Aorta (tissue), 5 donors: ENCODE measurements around the gene SLC37A1. TPM values are rescaled to one million over a fixed set of nuclear protein-coding genes. Genes with fewer than 3 reads are reported as not detected.

ENCODE experiments used
- ATAC-seq: fragments of 200-7000 bp; cut with Tn5 transposase; one replicate; pipeline ENCODE4 v1.9.1; 2022; ENCODE audit warnings: moderate library complexity; ENCODE audit not compliant: low FRiP score
- DNase-seq, 2 donors: peaks; one replicate each; pipeline ENCODE4 v3.0.0-alpha.2; 2020
- H3K27ac ChIP-seq, 2 donors: one replicate each; pipeline ENCODE4 v1.5.1; 2013; ENCODE audit warnings: low read length in 2 of 2, mild to moderate bottlenecking in 2 of 2, moderate library complexity in 2 of 2, control low read depth in 1 of 2, inconsistent platforms in 1 of 2, low read depth in 1 of 2
- H3K27me3 ChIP-seq, 2 donors: one replicate each; pipeline ENCODE4 v1.6.1; 2013; ENCODE audit warnings: control low read depth in 1 of 2, low read length in 1 of 2, mild to moderate bottlenecking in 1 of 2, moderate library complexity in 1 of 2; ENCODE audit not compliant: insufficient read depth in 2 of 2, control insufficient read depth in 1 of 2
- H3K36me3 ChIP-seq, 2 donors: one replicate each; pipeline ENCODE4 v1.6.1; 2013; ENCODE audit warnings: control low read depth in 1 of 2, low read length in 1 of 2, mild to moderate bottlenecking in 1 of 2; ENCODE audit not compliant: insufficient read depth in 2 of 2, control insufficient read depth in 1 of 2
- H3K4me1 ChIP-seq, 2 donors: one replicate each; pipeline ENCODE4 v1.6.1; 2013; ENCODE audit warnings: low read length in 2 of 2, control low read depth in 1 of 2, mild to moderate bottlenecking in 1 of 2, moderate library complexity in 1 of 2; ENCODE audit not compliant: insufficient read depth in 2 of 2, control insufficient read depth in 1 of 2
- H3K4me3 ChIP-seq, 2 donors: one replicate each; pipeline ENCODE4 v1.5.1; 2013; ENCODE audit warnings: low read length in 2 of 2, control low read depth in 1 of 2, mild to moderate bottlenecking in 1 of 2
- H3K9me3 ChIP-seq: one replicate; pipeline ENCODE4 v1.6.1; 2013; ENCODE audit warnings: mild to moderate bottlenecking, low read length; ENCODE audit not compliant: control insufficient read depth
- WGBS, 2 donors: extraction: QIAGEN DNeasy Blood & Tissue Kit; methylation state at CpG; one replicate each; pipeline ENCODE4 v1.1.7; 2013; 5-methylcytosine and 5-hydroxymethylcytosine counted together
- intact Hi-C, 2 donors: fragments of 100-400 bp; cut with DNase I; formaldehyde crosslinking; loops; one replicate each; pipeline versions ENCODE4 v1.14.2 to v1.15.0; 2022
- polyA plus RNA-seq, 2 donors: library from polyadenylated mRNA; stranded (reverse); fragments of 200-250 nt; gene quantifications; one replicate each; pipeline ENCODE4 v1.2.3, GENCODE V29; 2013
- total RNA-seq, 2 donors: library from RNA; stranded (reverse); fragmentation: NEBNext Ultra II Directional; extraction: Animal tissue kit (Norgen Biotek cat#: 25700); gene quantifications; one replicate each; pipeline ENCODE4 v1.2.1, GENCODE V29; 2021
- donor health status: healthy with polysubstance abuse.
- donor health status: Bipolar disorder and iron deficiency.
- donor health status: DM: no; HTN: no; CAD: no.
- donor health status: DM: no; HTN: no; CAD: no.
- donor health status: DM: yes; HTN: yes; CAD: no.

SLC37A1 gene
- total and polyA plus RNA-seq, 4 donors: 5.0 to 11.7 (median 6.4) TPM

DNA sequence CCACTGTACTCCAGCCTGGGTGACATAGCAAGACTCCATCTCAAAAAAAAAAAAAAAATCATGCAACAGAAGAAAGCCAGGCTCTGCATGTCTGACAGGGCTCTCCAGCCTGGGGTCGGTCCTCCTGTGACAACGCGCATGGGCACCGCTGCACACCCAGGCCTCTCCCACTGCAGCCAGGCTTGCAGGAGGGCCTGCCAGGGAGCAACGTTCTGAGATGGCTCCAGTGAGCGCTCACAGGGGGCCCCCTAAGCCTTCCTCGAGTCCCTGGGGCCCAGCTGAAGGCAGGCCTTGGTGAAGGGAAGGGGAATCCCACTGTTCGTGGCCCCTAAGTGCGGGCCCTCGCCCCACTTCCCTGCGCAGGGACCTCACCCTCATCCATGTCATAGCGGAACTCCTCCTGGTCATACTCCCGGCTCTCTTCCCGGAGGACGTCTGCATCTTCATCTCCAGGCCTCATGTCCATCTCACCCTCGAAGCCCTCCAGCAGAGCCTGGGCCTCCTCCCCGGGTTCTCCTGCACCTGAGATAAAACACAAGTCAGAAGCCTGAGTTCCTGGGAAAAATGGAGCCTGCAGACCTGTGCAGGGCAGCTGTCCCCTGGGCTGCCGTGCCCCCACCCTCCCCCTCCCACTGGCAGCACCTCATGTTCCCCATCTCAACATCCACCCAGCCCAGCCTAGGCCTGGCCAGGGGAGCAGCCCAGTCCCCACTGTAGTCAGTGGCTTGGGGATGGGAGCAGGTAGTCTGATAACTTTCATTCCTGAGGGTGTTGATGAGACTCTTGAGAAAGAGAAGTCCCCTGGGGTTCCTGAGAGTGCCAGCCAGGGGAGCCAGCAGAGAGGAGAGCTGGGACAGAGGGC, 37.9 kb upstream of the SLC37A1 start:
- intact Hi-C loops: no loop called here
- H3K9me3 ChIP-seq: no peaks in the 10 kb centered on the region
- H3K4me1 ChIP-seq: no peaks in the 10 kb centered on the region
- no peak for DNase-seq
- H3K27me3 ChIP-seq: no peaks in the 10 kb centered on the region
- 86 to 90% methylated on average over 18 of the region's 18 CpGs for WGBS, 2 donors
- H3K4me3 ChIP-seq: no peak overlapping the region
- H3K27ac ChIP-seq: no peak overlapping the region
- ATAC-seq: no peak
- no peaks in the 10 kb centered on the region for H3K36me3 ChIP-seq

DNA sequence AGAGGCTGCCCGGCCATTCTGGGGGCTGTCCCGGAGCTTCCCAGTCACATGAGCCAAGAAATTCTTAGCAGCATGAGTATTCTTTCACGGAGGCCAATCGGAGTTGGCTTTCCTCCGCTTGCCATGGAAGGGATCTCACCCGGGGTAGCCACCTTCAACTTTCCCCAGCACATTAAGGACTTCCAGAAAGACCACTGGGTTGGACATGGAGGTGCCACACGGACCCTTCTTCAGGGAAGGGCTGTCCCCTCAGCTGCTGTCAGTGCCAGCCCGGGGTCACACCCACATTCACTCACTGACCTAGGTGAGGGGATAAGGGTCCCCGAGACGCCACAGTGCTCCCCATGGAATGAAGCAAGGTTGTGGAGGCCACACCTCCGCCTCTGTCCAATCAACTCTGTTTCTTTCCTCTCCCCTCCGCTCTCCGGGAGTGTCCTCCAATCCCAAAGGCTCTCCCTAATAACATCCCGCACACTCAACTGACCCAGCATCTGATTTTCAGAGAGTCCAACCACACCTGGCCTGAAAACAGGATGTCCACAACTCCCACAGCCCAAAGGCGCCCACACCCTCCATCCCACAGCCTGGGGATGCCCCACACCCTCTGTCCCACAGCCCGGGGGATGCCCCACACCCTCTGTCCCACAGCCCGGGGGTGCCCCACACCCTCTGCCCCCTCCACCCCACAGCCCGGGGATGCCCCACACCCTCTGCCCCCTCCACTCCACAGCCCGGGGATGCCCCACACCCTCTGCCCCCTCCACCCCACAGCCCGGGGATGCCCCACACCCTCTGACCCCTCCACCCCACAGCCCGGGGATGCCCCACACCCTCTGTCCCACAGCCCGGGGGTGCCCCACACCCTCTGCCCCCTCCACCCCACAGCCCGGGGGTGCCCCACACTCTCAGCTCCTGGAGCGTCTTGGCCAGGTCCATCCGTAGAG, 37.0 kb upstream of the SLC37A1 start:
- DNase-seq: no peak
- Histone ChIP-seq H3K4me1 (no peaks in the 10 kb centered on the region), H3K9me3 (no peaks in the 10 kb centered on the region), H3K36me3 (no peaks in the 10 kb centered on the region), H3K4me3 (no peak overlapping the region), H3K27me3 (no peaks in the 10 kb centered on the region), H3K27ac (no peak overlapping the region)
- intact Hi-C loops: no loop called here
- ATAC-seq: no peak
- WGBS, 2 donors: 81 to 83% methylated on average over 25 of the region's 25 CpGs

DNA sequence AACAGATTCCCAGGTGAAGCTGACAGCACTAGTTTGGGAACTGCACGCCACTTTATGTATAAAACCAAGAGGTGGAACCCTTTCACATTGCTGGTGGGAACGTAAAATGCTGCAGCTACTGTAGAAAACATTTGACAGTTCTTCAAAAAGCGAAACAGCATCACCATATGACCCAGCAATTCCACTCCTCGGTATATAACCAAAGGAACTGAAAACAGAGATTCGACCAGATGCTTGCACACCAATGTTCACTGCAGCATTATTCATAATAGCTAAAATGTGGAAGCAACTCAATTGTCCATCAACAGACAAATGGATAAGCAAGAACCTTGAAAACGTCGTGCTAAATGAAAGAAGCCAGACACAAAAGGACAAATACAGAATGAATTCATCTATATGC, 35.1 kb upstream of the SLC37A1 start:
- H3K27me3 ChIP-seq: no peaks in the 10 kb centered on the region
- intact Hi-C loops: no loop called here
- no peak overlapping the region for H3K4me3 ChIP-seq
- no peak overlapping the region for H3K27ac ChIP-seq
- H3K36me3 ChIP-seq: no peaks in the 10 kb centered on the region
- 69 to 76% methylated on average over 7 of the region's 7 CpGs for WGBS, 2 donors
- DNase-seq: no peak
- ATAC-seq: no peak
- no peaks in the 10 kb centered on the region for H3K4me1 ChIP-seq
- no peaks in the 10 kb centered on the region for H3K9me3 ChIP-seq

DNA sequence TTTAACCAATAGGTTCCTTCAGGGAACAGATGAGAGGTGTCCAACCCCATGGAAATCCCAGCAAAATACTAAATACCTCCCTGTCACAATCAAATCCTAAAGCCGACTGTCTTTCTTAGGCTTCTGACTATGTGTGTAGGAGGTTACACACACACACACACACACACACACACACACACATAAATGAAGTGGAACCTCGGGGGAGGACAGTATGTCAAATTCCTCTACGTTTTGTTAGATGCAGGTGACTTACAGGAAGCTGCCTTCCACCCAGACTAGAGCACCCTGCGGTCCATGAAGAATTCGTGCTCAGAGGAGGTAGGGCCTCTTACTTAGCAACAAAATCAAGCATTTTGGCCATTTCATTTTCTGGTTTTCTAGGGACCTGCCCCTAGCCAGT, 34.1 kb upstream of the SLC37A1 start:
- intact Hi-C loops: no loop called here
- ATAC-seq: no peak
- no peaks in the 10 kb centered on the region for H3K9me3 ChIP-seq
- no peaks in the 10 kb centered on the region for H3K4me1 ChIP-seq
- no peak for DNase-seq
- H3K27ac ChIP-seq: no peak overlapping the region
- 68 to 71% methylated on average over 5 of the region's 5 CpGs for WGBS, 2 donors
- H3K4me3 ChIP-seq: no peak overlapping the region
- H3K27me3 ChIP-seq: no peaks in the 10 kb centered on the region
- H3K36me3 ChIP-seq: no peaks in the 10 kb centered on the region

DNA sequence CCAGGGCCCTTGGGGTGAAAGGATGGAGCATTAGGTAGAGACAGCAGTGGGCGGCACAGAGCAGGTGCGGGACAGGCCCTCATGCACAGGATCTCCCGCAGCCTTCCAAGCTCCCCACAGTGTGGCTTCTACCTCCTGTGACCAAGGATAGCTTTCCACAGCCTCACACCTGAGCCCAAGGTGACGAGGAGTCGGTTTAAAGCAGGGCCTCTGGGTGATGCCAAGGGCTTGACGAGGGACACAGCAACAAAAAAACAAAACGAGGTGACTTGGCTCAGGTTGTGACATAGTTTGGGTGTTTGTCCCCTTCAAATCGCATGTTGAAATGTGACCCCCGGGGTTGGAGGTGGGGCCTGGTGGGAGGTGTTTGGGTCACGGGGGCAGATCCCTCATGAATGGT, 32.9 kb upstream of the SLC37A1 start:
- no peaks in the 10 kb centered on the region for H3K4me1 ChIP-seq
- intact Hi-C loops: no loop called here
- H3K27me3 ChIP-seq: no peaks in the 10 kb centered on the region
- DNase-seq (no peak), ATAC-seq (no peak)
- H3K36me3 ChIP-seq: no peaks in the 10 kb centered on the region
- WGBS, 2 donors: 88 to 89% methylated on average over 10 of the region's 10 CpGs
- H3K27ac ChIP-seq: no peak overlapping the region
- no peak overlapping the region for H3K4me3 ChIP-seq
- H3K9me3 ChIP-seq: no peaks in the 10 kb centered on the region

DNA sequence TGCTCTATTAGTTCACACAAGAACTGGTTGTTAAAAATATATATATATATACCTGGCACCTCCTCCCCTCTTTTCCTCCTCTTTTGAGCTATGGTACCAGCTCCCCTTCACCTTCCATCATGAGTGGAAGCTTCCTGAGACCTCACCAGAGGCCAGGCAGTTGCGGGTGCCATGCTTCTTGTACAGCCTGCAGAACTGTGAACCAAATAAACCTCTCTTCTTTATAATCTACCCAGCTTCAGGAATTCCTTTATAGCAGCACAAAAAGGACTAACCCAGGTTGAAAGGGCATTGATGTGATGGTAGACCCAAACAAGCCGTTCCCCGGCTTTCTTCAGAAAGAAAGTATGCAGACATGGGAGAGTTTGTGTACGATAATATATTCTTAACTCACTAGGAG, 32.5 kb upstream of the SLC37A1 start:
- no peaks in the 10 kb centered on the region for H3K27me3 ChIP-seq
- H3K4me3 ChIP-seq: no peak overlapping the region
- intact Hi-C loops: no loop called here
- 81 to 86% methylated on average over 4 of the region's 4 CpGs for WGBS, 2 donors
- no peak for ATAC-seq
- DNase-seq: no peak
- no peaks in the 10 kb centered on the region for H3K36me3 ChIP-seq
- H3K9me3 ChIP-seq: no peaks in the 10 kb centered on the region
- no peak overlapping the region for H3K27ac ChIP-seq
- H3K4me1 ChIP-seq: no peaks in the 10 kb centered on the region

DNA sequence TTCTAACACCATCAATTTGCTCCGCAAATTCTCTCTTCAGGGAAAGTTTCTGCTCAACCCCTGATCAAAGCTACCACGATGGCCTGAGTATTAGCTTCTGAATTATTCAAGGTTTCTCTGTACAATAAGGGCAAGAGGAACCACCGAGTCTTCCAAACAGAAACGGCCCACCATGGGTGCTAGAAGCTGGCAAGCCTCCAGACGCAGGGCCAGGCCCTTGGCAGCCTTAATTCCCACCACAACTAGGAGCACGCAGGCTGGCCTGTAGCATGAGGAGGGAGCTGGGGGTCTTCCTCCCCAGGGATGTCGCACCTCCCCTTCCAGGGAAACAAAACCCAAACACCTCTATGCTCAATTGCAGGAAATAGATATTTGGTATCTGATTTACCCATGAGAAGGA, 28.7 kb upstream of the SLC37A1 start:
- intact Hi-C loops: no loop called here
- H3K4me1 ChIP-seq: no peaks in the 10 kb centered on the region
- 73 to 86% methylated on average over 7 of the region's 7 CpGs for WGBS, 2 donors
- H3K4me3 ChIP-seq: no peak overlapping the region
- H3K27ac ChIP-seq: no peak overlapping the region
- ATAC-seq (no peak), DNase-seq (no peak)
- no peaks in the 10 kb centered on the region for H3K27me3 ChIP-seq
- H3K36me3 ChIP-seq: no peaks in the 10 kb centered on the region
- no peaks in the 10 kb centered on the region for H3K9me3 ChIP-seq

DNA sequence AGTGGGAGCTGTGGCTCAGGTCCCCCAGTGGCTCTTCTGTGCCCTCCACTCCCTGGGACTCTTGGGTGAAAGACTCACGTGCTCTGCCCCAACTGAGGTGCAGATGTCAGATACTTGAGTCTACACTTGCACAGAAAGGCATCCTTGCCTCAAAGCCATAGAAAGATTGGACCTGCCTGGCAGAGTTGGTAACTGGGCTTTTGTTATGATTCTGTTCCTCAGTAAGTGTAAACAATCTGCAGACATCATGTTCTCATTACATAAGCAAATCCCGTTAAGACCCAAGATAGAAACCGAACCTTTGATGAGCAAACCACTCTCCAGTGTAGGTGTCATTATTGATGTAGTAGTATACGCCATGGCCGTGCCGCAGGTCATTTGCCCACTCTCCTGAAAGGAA, 27.6 kb upstream of the SLC37A1 start:
- Histone ChIP-seq H3K4me1 (no peaks in the 10 kb centered on the region), H3K4me3 (no peak overlapping the region), H3K27ac (no peak overlapping the region), H3K9me3 (no peaks in the 10 kb centered on the region), H3K27me3 (no peaks in the 10 kb centered on the region), H3K36me3 (no peaks in the 10 kb centered on the region)
- DNase-seq (no peak), ATAC-seq (no peak)
- intact Hi-C loops: no loop called here
- 80 to 87% methylated on average over 6 of the region's 6 CpGs for WGBS, 2 donors
